Gastrocnemius medialis (tissue), 4 donors: ENCODE results near the gene ARHGAP19.

Experiments used
- CTCF ChIP-seq, 5 experiments: fragments of 450-650 bp in 3 of 5; fragments of 200-600 bp in 2 of 5; sonication (generic) in 2 of 5; IDR thresholded peaks in 4 of 5; conservative IDR thresholded peaks in 1 of 5; 1 replicate in 4 of 5; 2 replicates in 1 of 5; pipeline ENCODE4 v1.5.1; 2016 to 2019; ENCODE audit warnings: antibody characterized with exemption in 5 of 5, mild to moderate bottlenecking in 3 of 5, moderate library complexity in 3 of 5
- POLR2A ChIP-seq, 2 donors: fragments of 450-650 bp; IDR thresholded peaks; one replicate each; pipeline ENCODE4 v1.6.1; 2017; ENCODE audit warnings: antibody characterized with exemption in 2 of 2, mild to moderate bottlenecking in 2 of 2, moderate library complexity in 2 of 2

GRCh38 chr10:97329766-97330165 is 37.3 kb upstream of the ARHGAP19 start:
- TF ChIP-seq CTCF (IDR thresholded peaks at IDR 0.05 in 4 of 5, conservative IDR thresholded peaks at IDR 0.05 in 1 of 5) (no peak), POLR2A (IDR thresholded peaks at IDR 0.05) (no peak)
